Measurements from ENCODE around the gene MAP1LC3B. TPM values are rescaled to one million over a fixed set of nuclear protein-coding genes. Genes with fewer than 3 reads are reported as not detected.

MAP1LC3B gene
- total RNA-seq, 4 donors from 2014 or later = 38.0 to 50.6 (median 40.7) TPM

DNA sequence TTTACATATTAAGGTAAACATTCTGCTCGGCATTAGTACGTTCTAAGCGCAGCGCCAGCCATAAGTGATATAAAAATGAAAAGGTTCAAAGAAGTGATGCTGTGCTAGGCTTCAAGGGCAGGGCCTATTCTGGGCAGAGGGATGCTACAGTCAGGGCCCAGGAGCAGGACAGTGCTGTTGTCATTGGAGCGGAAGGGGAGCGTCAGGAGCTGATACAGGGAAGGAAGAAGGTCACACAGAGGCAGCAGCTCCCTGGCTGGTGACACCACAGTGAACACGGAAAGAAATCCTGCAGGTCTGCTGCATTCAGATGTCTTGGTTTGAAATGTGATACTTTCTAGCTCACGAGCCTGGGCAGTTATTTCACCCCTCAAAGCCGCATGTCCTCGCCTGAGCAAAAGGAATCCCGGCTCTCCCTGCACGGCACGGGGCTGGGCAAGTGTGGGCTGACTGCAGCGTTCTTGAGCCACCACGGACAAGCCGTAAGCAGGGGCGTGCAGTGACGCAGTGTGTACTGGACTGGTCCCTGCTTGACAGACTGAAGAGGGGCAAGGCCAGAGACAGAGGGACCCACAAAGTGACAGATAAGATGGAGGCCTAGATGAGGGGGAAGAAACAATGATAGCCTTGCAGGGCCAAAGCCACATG, 59.6 kb downstream of the MAP1LC3B start:
- H3K27me3 ChIP-seq = no peaks in the 10 kb centered on the region
- TF ChIP-seq, protein P1, sequence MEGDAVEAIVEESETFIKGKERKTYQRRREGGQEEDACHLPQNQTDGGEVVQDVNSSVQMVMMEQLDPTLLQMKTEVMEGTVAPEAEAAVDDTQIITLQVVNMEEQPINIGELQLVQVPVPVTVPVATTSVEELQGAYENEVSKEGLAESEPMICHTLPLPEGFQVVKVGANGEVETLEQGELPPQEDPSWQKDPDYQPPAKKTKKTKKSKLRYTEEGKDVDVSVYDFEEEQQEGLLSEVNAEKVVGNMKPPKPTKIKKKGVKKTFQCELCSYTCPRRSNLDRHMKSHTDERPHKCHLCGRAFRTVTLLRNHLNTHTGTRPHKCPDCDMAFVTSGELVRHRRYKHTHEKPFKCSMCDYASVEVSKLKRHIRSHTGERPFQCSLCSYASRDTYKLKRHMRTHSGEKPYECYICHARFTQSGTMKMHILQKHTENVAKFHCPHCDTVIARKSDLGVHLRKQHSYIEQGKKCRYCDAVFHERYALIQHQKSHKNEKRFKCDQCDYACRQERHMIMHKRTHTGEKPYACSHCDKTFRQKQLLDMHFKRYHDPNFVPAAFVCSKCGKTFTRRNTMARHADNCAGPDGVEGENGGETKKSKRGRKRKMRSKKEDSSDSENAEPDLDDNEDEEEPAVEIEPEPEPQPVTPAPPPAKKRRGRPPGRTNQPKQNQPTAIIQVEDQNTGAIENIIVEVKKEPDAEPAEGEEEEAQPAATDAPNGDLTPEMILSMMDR (IDR thresholded peaks at IDR 0.05) = no peak
- TF ChIP-seq POLR2A (IDR thresholded peaks at IDR 0.05) = no peak
- DNase-seq = no peak
- H3K9me3 ChIP-seq = no peaks in the 10 kb centered on the region
- H3K36me3 ChIP-seq = peaks cover 0 to 50% (median 0%) of the 10 kb centered on the region in 3 donors
- H3K4me3 ChIP-seq = no peak overlapping the region
- peaks cover 0 to 6% (median 0%) of the 10 kb centered on the region in 4 donors for H3K4me1 ChIP-seq
- no peak overlapping the region for H3K27ac ChIP-seq

DNA sequence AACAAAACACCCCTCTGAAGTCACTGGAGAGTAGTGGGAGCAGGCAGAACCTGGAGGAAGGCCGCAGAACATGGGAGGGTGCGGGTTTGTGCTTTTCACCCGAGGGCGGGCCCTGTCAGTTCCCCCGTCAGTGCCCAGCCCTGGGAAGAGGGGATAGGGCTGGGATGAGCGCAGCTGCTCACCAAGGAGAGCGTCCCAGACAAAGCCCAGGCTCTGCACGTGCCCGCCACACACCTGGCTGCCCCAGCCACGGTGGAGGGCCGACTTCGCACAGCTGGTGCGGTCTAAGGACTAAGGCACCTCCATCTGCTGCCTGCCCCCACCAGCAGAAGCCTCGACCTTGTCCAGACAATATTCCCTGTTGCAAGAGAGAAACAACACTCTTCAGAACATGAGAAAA, 61.2 kb downstream of the MAP1LC3B start:
- no peak overlapping the region for H3K27ac ChIP-seq
- H3K36me3 ChIP-seq = peaks cover 0 to 45% (median 0%) of the 10 kb centered on the region in 3 donors
- TF ChIP-seq POLR2A (IDR thresholded peaks at IDR 0.05) = no peak
- TF ChIP-seq, protein P1 (IDR thresholded peaks at IDR 0.05) = no peak

More for the DNA sequence above, 61.2 kb downstream of the MAP1LC3B start:
- Histone ChIP-seq H3K4me1 (peaks cover 0 to 22% (median 3%) of the 10 kb centered on the region in 4 donors), H3K27me3 (no peaks in the 10 kb centered on the region), H3K4me3 (no peak overlapping the region), H3K9me3 (no peaks in the 10 kb centered on the region)
- no peak for DNase-seq

Other genes with a start within 250 kb of the MAP1LC3B start
- 1 to 10 TPM in 1 of 4 donors, not detected in 3; 1.2 TPM for gene C16orf95, start 74.9 kb upstream of the MAP1LC3B start, total RNA-seq
- 100 to 1,000 TPM; 135 to 207 (median 191) TPM for gene FBXO31, start 8.6 kb upstream of the MAP1LC3B start, total RNA-seq
- gene ZCCHC14, start 100.7 kb downstream of the MAP1LC3B start, total RNA-seq = 10 to 100 TPM; 28.1 to 68.9 (median 55.9) TPM
- gene JPH3, start 210.2 kb downstream of the MAP1LC3B start, total RNA-seq = under 1 TPM in 2 of 4 donors, not detected in 2; 0.13 to 0.57 TPM

All from Peyer's patch (tissue), 4 donors.